ENCODE data around the gene PPBP. TPM values are rescaled to one million over a fixed set of nuclear protein-coding genes. Genes with fewer than 3 reads are reported as not detected.

Gene PPBP
- total RNA-seq, 4 donors from 2014 or later, result not detected

DNA sequence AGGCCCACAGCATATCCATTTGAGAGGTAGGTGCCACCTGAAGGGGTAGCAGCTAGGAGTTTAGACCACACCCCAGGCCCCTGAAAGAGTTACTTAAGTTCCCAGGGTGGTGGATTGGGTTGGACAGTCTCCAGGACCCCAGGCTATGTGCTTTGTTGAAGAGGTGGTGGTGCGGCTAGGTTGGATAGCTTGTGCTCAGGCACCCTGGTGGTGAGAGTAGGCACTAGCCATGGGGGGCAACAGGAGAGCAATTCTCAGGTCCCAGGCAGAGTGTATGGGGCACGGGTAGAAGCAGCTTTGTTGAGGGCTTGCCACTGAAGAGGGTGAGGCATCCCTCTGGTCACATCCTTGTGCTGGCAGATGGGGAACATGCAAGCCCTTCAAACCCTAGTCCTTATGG is 11.8 kb downstream of the PPBP start:
- no peaks in the 10 kb centered on the region for H3K36me3 ChIP-seq
- no peak overlapping the region for H3K4me3 ChIP-seq
- H3K27ac ChIP-seq, result no peak overlapping the region
- H3K27me3 ChIP-seq, result no peaks in the 10 kb centered on the region
- no peaks in the 10 kb centered on the region for H3K9me3 ChIP-seq
- in situ Hi-C loops (cut with MboI; ENCODE audit: low sequenced_read_pairs in 4 of 4) (no loop called here), intact Hi-C loops (cut with DNase I; ENCODE audit: low total_unique reads) (no loop called here)
- no peak for TF ChIP-seq POLR2A (IDR thresholded peaks at IDR 0.05)
- TF ChIP-seq, protein P1, sequence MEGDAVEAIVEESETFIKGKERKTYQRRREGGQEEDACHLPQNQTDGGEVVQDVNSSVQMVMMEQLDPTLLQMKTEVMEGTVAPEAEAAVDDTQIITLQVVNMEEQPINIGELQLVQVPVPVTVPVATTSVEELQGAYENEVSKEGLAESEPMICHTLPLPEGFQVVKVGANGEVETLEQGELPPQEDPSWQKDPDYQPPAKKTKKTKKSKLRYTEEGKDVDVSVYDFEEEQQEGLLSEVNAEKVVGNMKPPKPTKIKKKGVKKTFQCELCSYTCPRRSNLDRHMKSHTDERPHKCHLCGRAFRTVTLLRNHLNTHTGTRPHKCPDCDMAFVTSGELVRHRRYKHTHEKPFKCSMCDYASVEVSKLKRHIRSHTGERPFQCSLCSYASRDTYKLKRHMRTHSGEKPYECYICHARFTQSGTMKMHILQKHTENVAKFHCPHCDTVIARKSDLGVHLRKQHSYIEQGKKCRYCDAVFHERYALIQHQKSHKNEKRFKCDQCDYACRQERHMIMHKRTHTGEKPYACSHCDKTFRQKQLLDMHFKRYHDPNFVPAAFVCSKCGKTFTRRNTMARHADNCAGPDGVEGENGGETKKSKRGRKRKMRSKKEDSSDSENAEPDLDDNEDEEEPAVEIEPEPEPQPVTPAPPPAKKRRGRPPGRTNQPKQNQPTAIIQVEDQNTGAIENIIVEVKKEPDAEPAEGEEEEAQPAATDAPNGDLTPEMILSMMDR (IDR thresholded peaks at IDR 0.05 in 4 of 5, conservative IDR thresholded peaks at IDR 0.05 in 1 of 5), result no peak
- no peaks in the 10 kb centered on the region for H3K4me1 ChIP-seq
- no peak for ATAC-seq
- DNase-seq, result no peak

DNA sequence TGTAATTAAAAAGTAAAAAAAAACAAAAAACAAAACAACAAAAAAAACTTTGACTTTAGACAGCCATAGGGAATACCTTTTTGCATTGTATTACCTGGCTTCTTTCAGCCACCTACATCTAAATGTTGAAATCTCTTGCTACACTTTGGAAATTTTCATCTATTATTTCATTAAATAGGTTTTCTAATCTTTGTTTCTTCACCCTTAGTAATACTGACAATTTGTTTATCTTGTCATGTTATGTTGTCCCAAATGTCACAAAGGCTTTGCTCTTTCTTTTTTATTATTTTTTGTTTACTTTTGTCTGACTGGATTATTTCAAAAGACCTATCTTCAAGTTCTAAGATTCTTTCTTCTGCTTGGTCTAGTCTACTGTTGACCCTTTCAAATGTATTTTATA is 13.6 kb downstream of the PPBP start:
- Histone ChIP-seq H3K4me3 (no peak overlapping the region), H3K4me1 (no peaks in the 10 kb centered on the region), H3K27ac (no peak overlapping the region), H3K27me3 (no peaks in the 10 kb centered on the region), H3K9me3 (no peaks in the 10 kb centered on the region), H3K36me3 (no peaks in the 10 kb centered on the region)
- DNase-seq (no peak), ATAC-seq (no peak)
- TF ChIP-seq, protein P1 (IDR thresholded peaks at IDR 0.05 in 4 of 5, conservative IDR thresholded peaks at IDR 0.05 in 1 of 5), result no peak
- no peak for TF ChIP-seq POLR2A (IDR thresholded peaks at IDR 0.05)
- in situ Hi-C loops (cut with MboI; ENCODE audit: low sequenced_read_pairs in 4 of 4) (no loop called here), intact Hi-C loops (cut with DNase I; ENCODE audit: low total_unique reads) (no loop called here)

DNA sequence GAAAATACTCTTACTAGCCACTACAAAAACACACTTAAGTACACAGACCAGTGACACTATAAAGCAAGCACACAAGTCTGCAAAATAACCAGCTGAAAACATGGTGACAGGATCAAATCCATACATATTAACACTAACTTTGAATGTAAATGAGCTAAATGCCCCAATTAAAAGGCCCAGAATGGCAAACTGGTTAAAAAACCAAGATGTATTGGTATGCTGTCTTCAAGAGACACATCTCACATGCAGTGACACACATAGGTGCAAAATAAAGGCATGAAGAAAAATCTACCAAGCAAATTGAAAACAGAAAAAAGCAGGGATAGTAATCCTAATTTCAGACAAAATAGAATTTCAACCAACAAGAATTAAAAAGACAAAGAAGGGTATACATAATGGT is 17.0 kb downstream of the PPBP start:
- ATAC-seq (no peak), DNase-seq (no peak)
- in situ Hi-C loops (cut with MboI; ENCODE audit: low sequenced_read_pairs in 4 of 4) (no loop called here), intact Hi-C loops (cut with DNase I; ENCODE audit: low total_unique reads) (no loop called here)
- no peaks in the 10 kb centered on the region for H3K4me1 ChIP-seq
- no peaks in the 10 kb centered on the region for H3K9me3 ChIP-seq
- H3K36me3 ChIP-seq, result no peaks in the 10 kb centered on the region
- no peak overlapping the region for H3K4me3 ChIP-seq
- H3K27me3 ChIP-seq, result no peaks in the 10 kb centered on the region
- TF ChIP-seq, protein P1 (IDR thresholded peaks at IDR 0.05 in 4 of 5, conservative IDR thresholded peaks at IDR 0.05 in 1 of 5), result no peak
- no peak for TF ChIP-seq POLR2A (IDR thresholded peaks at IDR 0.05)
- H3K27ac ChIP-seq, result no peak overlapping the region

DNA sequence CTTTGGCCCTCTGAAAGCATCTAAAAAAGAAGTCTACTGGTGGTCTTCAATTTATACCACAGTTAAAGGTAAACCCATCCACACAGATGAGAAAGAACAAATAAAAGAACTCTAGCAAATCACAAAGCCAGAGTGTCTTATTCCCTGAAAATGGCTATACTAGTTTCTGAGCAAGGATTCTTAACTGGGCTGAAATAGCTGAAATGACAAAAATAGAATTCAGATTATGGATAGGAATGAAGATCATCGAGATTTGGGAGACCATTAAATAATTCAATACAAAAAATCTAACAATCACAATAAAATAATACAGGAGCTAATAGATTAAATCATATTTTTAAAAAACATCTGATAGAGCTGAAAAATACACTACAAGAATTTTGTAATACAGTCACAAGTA is 18.0 kb downstream of the PPBP start:
- H3K9me3 ChIP-seq, result no peaks in the 10 kb centered on the region
- no peak for DNase-seq
- H3K4me1 ChIP-seq, result no peaks in the 10 kb centered on the region
- H3K27me3 ChIP-seq, result no peaks in the 10 kb centered on the region
- H3K4me3 ChIP-seq, result no peak overlapping the region
- no peaks in the 10 kb centered on the region for H3K36me3 ChIP-seq
- intact Hi-C loops (cut with DNase I; ENCODE audit: low total_unique reads), result no loop called here
- TF ChIP-seq POLR2A (IDR thresholded peaks at IDR 0.05), result no peak
- TF ChIP-seq, protein P1 (IDR thresholded peaks at IDR 0.05 in 4 of 5, conservative IDR thresholded peaks at IDR 0.05 in 1 of 5), result no peak
- ATAC-seq, result no peak
- in situ Hi-C loops (cut with MboI; ENCODE audit: low sequenced_read_pairs in 4 of 4), result no loop called here
- no peak overlapping the region for H3K27ac ChIP-seq

DNA sequence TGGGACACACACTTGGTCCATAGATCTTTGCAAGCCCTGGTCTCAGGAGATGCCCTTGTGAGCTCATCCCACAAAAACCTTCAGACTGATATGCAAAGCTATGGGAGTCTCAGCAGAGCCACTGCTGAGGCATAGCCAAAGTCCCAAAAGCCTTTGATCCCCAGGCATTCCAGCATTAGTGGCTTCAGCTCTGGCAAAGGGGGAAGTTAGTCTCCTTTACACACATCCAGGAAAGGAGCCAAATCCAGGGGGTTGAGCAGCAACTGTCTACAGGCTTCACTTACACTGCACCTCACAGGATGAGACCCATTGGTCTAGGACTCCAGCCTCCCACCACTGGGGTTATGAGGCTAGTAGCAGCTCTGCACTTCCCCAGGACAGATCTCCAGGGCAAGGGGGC is 20.1 kb downstream of the PPBP start:
- no peaks in the 10 kb centered on the region for H3K4me1 ChIP-seq
- H3K9me3 ChIP-seq, result no peaks in the 10 kb centered on the region
- DNase-seq (no peak), ATAC-seq (no peak)
- intact Hi-C loops (cut with DNase I; ENCODE audit: low total_unique reads), result no loop called here
- in situ Hi-C loops (cut with MboI; ENCODE audit: low sequenced_read_pairs in 4 of 4), result no loop called here
- no peak overlapping the region for H3K27ac ChIP-seq
- no peaks in the 10 kb centered on the region for H3K36me3 ChIP-seq
- TF ChIP-seq, protein P1 (IDR thresholded peaks at IDR 0.05 in 4 of 5, conservative IDR thresholded peaks at IDR 0.05 in 1 of 5), result no peak
- TF ChIP-seq POLR2A (IDR thresholded peaks at IDR 0.05), result no peak
- no peak overlapping the region for H3K4me3 ChIP-seq
- H3K27me3 ChIP-seq, result no peaks in the 10 kb centered on the region
